NCI-H524 treated with DMSO at 0.1 percent for 48 hours (cell line): Measurements from ENCODE around the gene NHS.

Experiments used
- DNase-seq: peaks from one replicate; lab custom pipeline; 2025; lab: John Stamatoyannopoulos, UW

NHS gene

GRCh38 chrX:17448188-17448587, 73.2 kb downstream of the NHS start:
- DNase-seq, result no peak

DNA sequence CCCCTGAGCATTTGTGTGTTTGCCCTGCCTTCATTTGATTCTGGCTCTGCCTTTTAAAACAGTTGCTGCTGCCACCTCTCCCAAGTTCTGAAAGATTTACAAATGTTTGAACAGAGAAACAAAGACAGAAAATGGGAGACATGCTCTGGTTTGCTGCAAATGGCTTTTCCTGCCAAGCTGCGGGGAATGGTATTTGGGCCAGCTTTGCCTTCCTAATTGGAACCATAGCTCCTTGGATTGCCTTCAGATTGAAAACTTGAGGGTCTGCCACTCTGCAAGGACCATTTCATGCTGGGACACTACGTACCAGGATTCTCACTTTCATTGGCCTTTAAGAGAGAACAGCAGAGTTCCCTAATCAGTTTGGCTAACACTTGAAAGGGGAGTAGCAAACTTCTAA, 74.9 kb downstream of the NHS start:
- no peak for DNase-seq

GRCh38 chrX:17453788-17454187, 78.8 kb downstream of the NHS start:
- DNase-seq, result no peak

DNA sequence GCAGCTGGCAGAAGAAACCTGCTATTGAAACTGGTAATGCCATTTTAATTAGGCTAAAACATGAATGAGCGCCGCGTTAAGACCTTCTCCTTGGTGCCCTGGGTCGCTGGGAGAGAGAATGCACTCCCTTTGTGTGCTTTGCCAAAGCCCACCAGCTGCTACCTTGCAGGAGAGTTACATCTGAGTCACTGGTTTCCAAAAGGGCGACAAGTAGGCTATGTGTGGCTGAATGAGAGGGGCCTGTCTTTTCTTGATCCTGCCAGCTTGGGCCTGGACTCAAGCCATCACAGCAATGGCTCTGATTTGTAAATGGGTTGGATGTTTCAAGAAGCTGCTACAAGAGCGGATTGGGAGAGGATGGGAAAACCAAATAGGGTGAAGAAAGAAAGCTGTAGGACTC, 81.5 kb downstream of the NHS start:
- DNase-seq, result no peak

DNA sequence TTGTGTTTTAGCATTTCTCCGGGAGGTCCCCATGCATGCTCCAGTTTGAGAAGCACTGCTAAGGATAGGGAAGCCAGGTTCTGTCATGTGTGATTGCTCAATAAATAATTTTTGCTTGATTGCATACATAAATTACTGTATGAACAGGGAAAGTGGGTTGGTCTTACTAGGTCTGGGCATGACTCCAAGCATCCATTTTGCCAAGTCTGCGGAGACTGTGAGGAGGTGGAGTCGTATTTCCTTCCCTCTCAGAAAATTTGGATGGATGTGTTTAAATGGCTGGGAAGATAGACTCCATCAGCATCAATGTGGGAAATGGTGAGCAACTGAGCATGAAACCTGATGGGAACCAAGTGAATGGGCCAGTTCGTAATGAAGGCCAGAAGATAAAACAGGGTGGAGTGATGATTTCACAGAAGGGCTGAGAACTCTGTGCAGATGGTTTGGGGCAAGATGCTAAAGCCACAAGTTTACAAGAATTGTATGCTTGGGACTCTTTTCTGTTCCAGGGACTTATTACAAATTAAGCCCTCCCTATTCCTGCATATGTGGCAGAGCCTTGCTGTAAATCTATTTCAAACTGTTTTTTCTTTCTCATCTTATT, 84.1 kb downstream of the NHS start:
- DNase-seq, result no peak

GRCh38 chrX:17459661-17460060, 84.7 kb downstream of the NHS start:
- DNase-seq, result no peak

DNA sequence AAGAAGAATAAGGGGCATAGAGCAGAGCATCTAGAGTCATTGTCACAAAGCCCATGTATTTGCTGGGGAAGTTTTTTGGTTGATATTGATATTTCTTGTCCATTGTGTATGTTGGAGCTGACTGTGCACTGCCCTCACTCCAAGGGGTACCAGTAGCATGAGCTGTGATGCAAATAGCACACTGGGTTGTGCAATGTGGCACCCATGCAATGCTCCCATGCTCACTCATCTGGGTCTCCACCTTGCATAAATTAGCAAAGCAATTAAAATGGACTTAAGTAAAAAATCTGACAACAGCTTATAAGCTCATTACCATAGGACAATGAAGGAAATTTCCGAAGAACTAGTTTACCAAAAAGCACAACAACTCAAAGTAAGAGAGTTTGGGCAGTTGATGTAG, 87.9 kb downstream of the NHS start:
- no peak for DNase-seq

DNA sequence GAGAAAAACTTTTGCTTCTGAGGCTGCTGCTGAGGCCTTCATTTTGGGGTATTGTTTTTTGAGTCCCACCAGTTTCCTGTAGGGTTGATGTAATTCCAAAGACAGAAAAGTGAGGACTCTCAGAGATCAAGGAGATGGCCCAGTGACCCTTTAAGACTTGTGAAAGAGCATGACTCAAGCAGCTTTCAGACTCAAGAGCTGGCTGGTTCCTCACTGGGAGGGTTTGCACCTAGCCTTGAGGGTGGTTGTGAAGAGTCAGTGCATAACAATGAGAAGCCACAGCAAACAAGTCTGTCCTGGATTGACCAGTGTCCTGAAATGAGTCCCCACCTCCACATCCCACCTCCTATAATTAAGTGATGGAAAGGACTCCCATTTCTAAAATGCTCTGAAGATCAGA, 89.2 kb downstream of the NHS start:
- no peak for DNase-seq

GRCh38 chrX:17465201-17465600, 90.2 kb downstream of the NHS start:
- DNase-seq, result no peak

DNA sequence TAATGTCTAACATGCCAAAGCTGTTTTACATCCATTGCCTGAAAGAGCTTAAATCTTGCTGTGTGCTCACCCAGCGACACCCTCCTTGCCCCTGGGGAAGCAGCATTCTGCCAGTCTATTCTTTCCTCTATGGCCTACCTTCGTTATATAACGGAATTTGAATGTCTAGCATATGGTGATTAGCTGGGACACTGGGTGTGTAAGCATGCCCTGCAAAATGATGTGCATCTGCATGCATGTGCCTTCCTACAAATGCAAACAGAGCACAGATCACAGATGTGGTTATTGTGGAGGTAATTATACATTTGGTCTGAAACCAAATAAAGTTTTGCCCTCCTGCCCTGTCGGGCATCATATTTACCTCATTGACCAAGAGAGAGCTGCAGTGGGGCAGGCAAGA, 90.8 kb downstream of the NHS start:
- no peak for DNase-seq

- DNase-seq, result no peak
Observed at GRCh38 chrX:17470136-17470535, 95.1 kb downstream of the NHS start.

DNA sequence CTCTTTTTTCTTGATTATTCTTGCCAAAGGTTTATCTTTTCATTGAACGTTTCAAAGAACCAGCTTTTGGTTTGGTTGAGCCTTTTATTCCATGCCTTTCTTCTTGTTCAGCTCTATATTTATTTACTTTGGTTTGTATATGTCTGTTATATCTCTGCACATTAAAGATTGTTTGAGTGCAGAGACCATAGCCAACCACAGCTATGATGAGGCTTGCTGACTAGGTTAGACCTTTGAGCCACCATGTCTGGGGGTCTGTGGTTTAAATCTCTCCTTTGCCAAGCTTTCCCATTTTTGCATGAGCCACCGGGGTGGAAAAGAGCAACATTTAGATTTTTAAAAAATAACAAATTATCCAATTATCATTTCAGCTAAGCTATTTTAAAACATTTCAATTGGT, 96.1 kb downstream of the NHS start:
- no peak for DNase-seq

GRCh38 chrX:17471861-17472260, 96.9 kb downstream of the NHS start:
- no peak for DNase-seq

- no peak for DNase-seq
Observed at GRCh38 chrX:17472424-17472823, 97.4 kb downstream of the NHS start.

GRCh38 chrX:17473021-17473420, 98.0 kb downstream of the NHS start:
- DNase-seq, result no peak

GRCh38 chrX:17474892-17475291, 99.9 kb downstream of the NHS start:
- no peak for DNase-seq

- DNase-seq, result no peak
Observed at GRCh38 chrX:17475449-17476217, 100.6 kb downstream of the NHS start.

- no peak for DNase-seq
Observed at GRCh38 chrX:17476411-17476810, 101.4 kb downstream of the NHS start.

- DNase-seq, result no peak
Observed at GRCh38 chrX:17481086-17481485, 106.1 kb downstream of the NHS start.

- DNase-seq, result no peak
Observed at GRCh38 chrX:17484592-17484991, 109.6 kb downstream of the NHS start.

DNA sequence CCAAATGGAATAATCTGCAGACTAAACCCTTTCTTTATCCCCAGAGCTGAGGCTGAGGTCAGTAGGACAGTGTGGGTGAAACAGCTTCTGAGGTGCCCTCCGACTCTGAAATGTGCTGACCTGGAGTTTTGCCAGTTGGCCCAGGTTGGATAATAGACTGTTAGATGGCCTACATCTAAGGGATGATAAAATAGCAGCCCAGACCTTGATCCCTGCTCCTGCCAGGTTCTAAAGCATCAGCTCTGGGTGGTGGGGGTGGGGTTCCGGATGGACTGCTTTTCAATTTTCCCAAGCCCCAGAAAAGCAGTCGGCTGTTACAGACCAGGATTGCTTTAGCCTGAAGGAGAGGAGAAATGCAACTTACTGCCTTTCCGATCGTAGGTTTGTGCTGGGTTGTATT, 110.4 kb downstream of the NHS start:
- no peak for DNase-seq

DNA sequence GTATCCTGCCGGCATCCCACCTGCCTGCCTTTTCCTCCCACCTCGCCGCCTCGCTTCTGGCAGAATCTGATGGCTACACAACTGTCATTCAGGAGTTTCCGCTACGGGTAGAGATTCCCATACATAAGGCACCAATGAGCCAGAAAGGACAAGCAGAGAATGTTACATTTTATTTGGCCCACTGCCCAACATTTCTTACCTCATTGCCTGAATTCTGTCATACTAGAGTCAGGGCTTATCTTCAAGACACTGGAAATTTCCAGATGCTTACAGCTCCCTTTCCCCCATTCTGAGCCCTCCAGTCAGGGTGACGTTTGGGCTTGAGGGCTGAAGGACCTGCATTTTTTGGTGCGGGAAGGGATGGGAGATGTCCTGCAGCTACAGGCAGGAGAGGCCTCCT, 113.0 kb downstream of the NHS start:
- DNase-seq, result no peak

- DNase-seq, result no peak
Observed at GRCh38 chrX:17494216-17494615, 119.2 kb downstream of the NHS start.

DNA sequence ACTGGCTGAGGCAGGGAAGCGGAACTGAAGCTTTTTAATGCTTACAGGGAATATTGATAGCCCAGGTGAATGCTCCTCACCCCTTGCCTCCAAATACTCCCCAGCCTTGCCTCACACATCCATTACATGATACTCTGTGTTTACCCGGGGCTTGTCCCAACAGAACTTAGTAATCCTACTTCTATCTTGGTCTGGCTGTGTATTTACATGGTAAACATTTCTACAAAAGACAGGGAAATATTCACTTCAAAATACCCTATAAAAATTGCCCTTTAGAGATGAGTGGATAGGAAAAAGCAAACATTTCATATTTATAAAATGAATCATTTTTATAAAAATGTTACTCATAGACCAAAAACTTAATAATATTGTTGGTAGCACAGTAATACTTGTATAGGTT, 120.1 kb downstream of the NHS start:
- DNase-seq, result no peak
